IMR-90 (cell line): ENCODE measurements around the gene MCTP2. TPM values are rescaled to one million over a fixed set of nuclear protein-coding genes. Genes with fewer than 3 reads are reported as not detected.

Experiments
- ATAC-seq: fragments of 200-7000 bp; cut with Tn5 transposase; 2 replicates; pipeline ENCODE4 v1.9.1; 2020; ENCODE audit warnings: low read depth, mild to moderate bottlenecking, moderate library complexity
- BruUV-seq: library from RNA; stranded (reverse); fragments of 400-500 nt; replicated peaks from 2 replicates; lab custom pipeline; 2021; lab: Mats Ljungman, UMichigan
- CTCF ChIA-PET: fragments of 300-600 bp; formaldehyde crosslinking; extraction: SDS; loops from one replicate; lab custom pipeline; 2021; ENCODE audit warnings: antibody characterized with exemption; lab: Yijun Ruan, JAX
- POLR2A ChIA-PET: fragments of 300-600 bp; sonication (Branson Sonifier 250); formaldehyde crosslinking; loops from one replicate; lab custom pipeline; 2022; ENCODE audit warnings: antibody characterized with exemption; ENCODE audit not compliant: unreplicated experiment; lab: Charles Lee
- DNase-seq: peaks from one replicate; pipeline ENCODE4 v3.0.0; 2013
- H2AFZ ChIP-seq: replicated peaks from 2 replicates; pipeline ENCODE3; 2013; ENCODE audit warnings: low read length, mild to moderate bottlenecking; ENCODE audit not compliant: poor library complexity
- H2AK5ac ChIP-seq: 2 replicates; pipeline ENCODE4 v1.6.1; 2013; ENCODE audit warnings: low read depth, low read length, inconsistent platforms
- H2AK9ac ChIP-seq: replicated peaks from 2 replicates; pipeline ENCODE3; 2013; ENCODE audit warnings: mild to moderate bottlenecking, low read depth, low read length, moderate library complexity; ENCODE audit not compliant: poor library complexity
- H2BK120ac ChIP-seq: 2 replicates; pipeline ENCODE4 v1.6.1; 2013; ENCODE audit warnings: low read depth, low read length, inconsistent platforms
- H2BK15ac ChIP-seq: 3 replicates; pipeline ENCODE4 v1.6.1; 2013; ENCODE audit warnings: low read depth, low read length, inconsistent platforms
- H2BK20ac ChIP-seq: 2 replicates; pipeline ENCODE4 v1.6.1; 2013; ENCODE audit warnings: low read depth, mild to moderate bottlenecking, inconsistent platforms, low read length, moderate library complexity
- H2BK5ac ChIP-seq: 2 replicates; pipeline ENCODE4 v1.6.1; 2013; ENCODE audit warnings: mild to moderate bottlenecking, low read depth, low read length, inconsistent platforms; ENCODE audit not compliant: poor library complexity, severe bottlenecking
- H3K14ac ChIP-seq: replicated peaks from 2 replicates; pipeline ENCODE4 v1.6.1; 2013; ENCODE audit warnings: low read depth, low read length, inconsistent platforms
- H3K18ac ChIP-seq: 2 replicates; pipeline ENCODE4 v1.6.1; 2013; ENCODE audit warnings: low read depth, low read length, control low read depth
- H3K23ac ChIP-seq: 2 replicates; pipeline ENCODE4 v1.6.1; 2013; ENCODE audit warnings: low read depth, low read length, inconsistent platforms
- H3K27ac ChIP-seq: 2 replicates; pipeline ENCODE4 v1.5.1; 2013; ENCODE audit warnings: mild to moderate bottlenecking, control low read depth, low read length; ENCODE audit not compliant: insufficient read depth
- H3K27me3 ChIP-seq: 2 replicates; pipeline ENCODE4 v1.6.1; 2013; ENCODE audit warnings: low read length; ENCODE audit not compliant: control insufficient read depth, insufficient read depth
- H3K36me3 ChIP-seq: 2 replicates; pipeline ENCODE4 v1.6.1; 2013; ENCODE audit warnings: low read length, mixed read lengths; ENCODE audit not compliant: control insufficient read depth, insufficient read depth
- H3K4ac ChIP-seq: 2 replicates; pipeline ENCODE4 v1.6.1; 2013; ENCODE audit warnings: low read depth, low read length, inconsistent platforms
- H3K4me1 ChIP-seq: 2 replicates; pipeline ENCODE4 v1.6.1; 2013; ENCODE audit warnings: low read length, mixed read lengths; ENCODE audit not compliant: control insufficient read depth, insufficient read depth
- H3K4me2 ChIP-seq: 2 replicates; pipeline ENCODE4 v1.6.1; 2013; ENCODE audit warnings: low read depth, mild to moderate bottlenecking, control low read depth, low read length, moderate library complexity
- H3K4me3 ChIP-seq: 2 replicates; pipeline ENCODE4 v1.5.1; 2013; ENCODE audit warnings: low read depth, mild to moderate bottlenecking, control low read depth, low read length, moderate library complexity; ENCODE audit not compliant: insufficient read depth
- H3K56ac ChIP-seq: 2 replicates; pipeline ENCODE4 v1.6.1; 2013; ENCODE audit warnings: low read length, inconsistent platforms; ENCODE audit not compliant: insufficient read depth; ENCODE audit errors: extremely low read depth
- H3K79me1 ChIP-seq, 2 experiments: 2 replicates each; pipeline ENCODE4 v1.6.1; 2013; ENCODE audit warnings: low read length in 2 of 2, inconsistent platforms in 1 of 2, low read depth in 1 of 2
- H3K9ac ChIP-seq: 2 replicates; pipeline ENCODE4 v1.6.1; 2013; ENCODE audit warnings: low read depth, low read length, control low read depth
- H3K9me1 ChIP-seq: 2 replicates; pipeline ENCODE4 v1.6.1; 2013; ENCODE audit warnings: low read length, inconsistent platforms; ENCODE audit not compliant: insufficient read depth
- H3K9me3 ChIP-seq: 2 replicates; pipeline ENCODE4 v1.6.1; 2013; ENCODE audit warnings: low read length; ENCODE audit not compliant: control insufficient read depth, insufficient read depth
- H4K20me1 ChIP-seq: 2 replicates; pipeline ENCODE4 v1.6.1; 2013; ENCODE audit warnings: low read length, inconsistent platforms; ENCODE audit not compliant: insufficient read depth
- H4K5ac ChIP-seq: 2 replicates; pipeline ENCODE4 v1.6.1; 2013; ENCODE audit warnings: mild to moderate bottlenecking, low read depth, low read length, control low read depth
- H4K8ac ChIP-seq, 2 experiments: 2 replicates each; pipeline ENCODE4 v1.6.1; 2013; ENCODE audit warnings: low read depth in 2 of 2, low read length in 2 of 2, control low read depth in 1 of 2, inconsistent platforms in 1 of 2
- H4K91ac ChIP-seq: 2 replicates; pipeline ENCODE4 v1.6.1; 2013; ENCODE audit warnings: low read depth, low read length, inconsistent platforms; ENCODE audit not compliant: insufficient read depth
- MAFK ChIP-seq: IDR thresholded peaks from 2 replicates; pipeline ENCODE4 v1.6.1; 2012; ENCODE audit warnings: low read depth, low read length, improper control_type of control experiment
- USF2 ChIP-seq: fragments of 150-350 bp; IDR thresholded peaks from 2 replicates; pipeline ENCODE4 v1.6.1; 2017; ENCODE audit warnings: mild to moderate bottlenecking, antibody characterized with exemption, low read length, low read depth
- WGBS, 2 experiments: methylation state at CpG; one replicate each; pipeline versions ENCODE4 v1.1.5 to v1.1.7; 2013; ENCODE audit warnings: missing lambda C conversion rate in 2 of 2; ENCODE audit not compliant: insufficient read length in 1 of 2; ENCODE audit errors: extremely low coverage in 2 of 2; 5-methylcytosine and 5-hydroxymethylcytosine counted together
- dilution Hi-C: fragments of 300-500 bp; cut with HindIII; formaldehyde crosslinking; loops from one replicate; pipeline ENCODE4 v1.14.3; 2018; ENCODE audit warnings: low sequenced_read_pairs; ENCODE audit not compliant: unreplicated experiment
- in situ Hi-C: fragments of 300-500 bp; cut with MboI; formaldehyde crosslinking; loops from 3 replicates; pipeline ENCODE4 v1.14.3; 2019; ENCODE audit warnings: low sequenced_read_pairs, inconsistent platforms, mixed read lengths
- intact Hi-C: fragments of 100-400 bp; cut with micrococcal nuclease; formaldehyde crosslinking; loops from 2 replicates; pipeline ENCODE4 v1.10.0; 2022
- polyA plus RNA-seq, 3 experiments: library from polyadenylated mRNA; depleted of rRNA; stranded (reverse); fragments of >200 nt; gene quantifications; 2 replicates each; pipeline ENCODE4 v1.2.3, GENCODE V29; 2012; ENCODE audit warnings: low replicate concordance in 1 of 3
- total RNA-seq: library from RNA; depleted of rRNA; stranded (reverse); fragments of >200 nt; gene quantifications from 2 replicates; pipeline ENCODE4 v1.2.3, GENCODE V29; 2012

MCTP2 gene
- total and polyA plus RNA-seq, 2 of the 4 experiments (the other 2 are of a cell fraction): 5.1 to 9.9 TPM

- in situ Hi-C loops: no loop called here
- no peak overlapping the region for H3K18ac ChIP-seq
- DNase-seq: no peak
Measured at GRCh38 chr15:94480289-94480834, 249.0 kb downstream of the MCTP2 start.

More at GRCh38 chr15:94480289-94480834, 249.0 kb downstream of the MCTP2 start:
- no peak overlapping the region for H3K4ac ChIP-seq
- no peak for ATAC-seq
- CTCF ChIA-PET: interaction anchor here (0.6 to 0.7 kb wide), 2 partner anchors 22 to 619 kb away, joined by 3 to 6 read pairs; no protein-coding TSS in a partner anchor
- no peak overlapping the region for H3K23ac ChIP-seq
- WGBS, 2 experiments: no CpG with 5 or more reads among the region's 4 CpGs
- no peak for TF ChIP-seq USF2
- no peak for TF ChIP-seq MAFK
- no peak overlapping the region for H2BK15ac ChIP-seq
- H3K14ac ChIP-seq: no peak overlapping the region
- POLR2A ChIA-PET: interaction anchor here (0.7 kb wide), 1 partner anchor 1859 kb away, joined by 11 read pairs; no protein-coding TSS in a partner anchor
- no peak overlapping the region for H2AK5ac ChIP-seq
- BruUV-seq: no TSS peak
- H4K8ac ChIP-seq: no peak overlapping the region
- H3K4me1 ChIP-seq: no peaks in the 10 kb centered on the region
- no peak overlapping the region for H2BK5ac ChIP-seq
- no peak overlapping the region for H3K27ac ChIP-seq
- dilution Hi-C loops: no loop called here
- no peaks in the 10 kb centered on the region for H3K27me3 ChIP-seq
- peaks cover 3% of the 10 kb centered on the region; the same call in 1 of the 2 replicates for H3K9me3 ChIP-seq
- H3K36me3 ChIP-seq: no peaks in the 10 kb centered on the region
- H3K79me1 ChIP-seq: no peaks in the 10 kb centered on the region
- H4K20me1 ChIP-seq: no peaks in the 10 kb centered on the region
- intact Hi-C loops: no loop called here
- H4K91ac ChIP-seq: no peak overlapping the region
- no peak overlapping the region for H2BK120ac ChIP-seq
- H2BK20ac ChIP-seq: no peak overlapping the region
- H3K4me2 ChIP-seq: no peak overlapping the region
- H2AK9ac ChIP-seq: no peak overlapping the region
- H2AFZ ChIP-seq: no peak overlapping the region
- H3K9ac ChIP-seq: no peak overlapping the region
- no peak overlapping the region for H3K56ac ChIP-seq
- no peak overlapping the region for H3K4me3 ChIP-seq
- no peak overlapping the region for H4K5ac ChIP-seq
- no peaks in the 10 kb centered on the region for H3K9me1 ChIP-seq
